B cell (primary cell): ENCODE results near the gene EGLN3. TPM values are rescaled to one million over a fixed set of nuclear protein-coding genes. Genes with fewer than 3 reads are reported as not detected.

ENCODE experiments used
- ATAC-seq: fragments of 200-7000 bp; cut with Tn5 transposase; one replicate; pipeline ENCODE4 v1.10.0; 2021; ENCODE audit warnings: low read depth, mild to moderate bottlenecking, moderate number of reproducible peaks, moderate library complexity
- CTCF ChIA-PET: fragments of 350-600 bp; sonication (Branson Sonifier 250); formaldehyde crosslinking; loops from one replicate; lab custom pipeline; 2021; ENCODE audit warnings: antibody characterized with exemption, inconsistent platforms; lab: Charles Lee
- POLR2A ChIA-PET: fragments of 350-600 bp; sonication (Branson Sonifier 250); formaldehyde crosslinking; loops from one replicate; lab custom pipeline; 2021; ENCODE audit warnings: antibody characterized with exemption; lab: Charles Lee
- DNase-seq: peaks from one replicate; pipeline ENCODE4 v3.0.0; 2013
- H2AFZ ChIP-seq: 2 replicates; pipeline ENCODE4 v1.6.1; 2012; ENCODE audit warnings: mild to moderate bottlenecking, low read depth, low read length; ENCODE audit not compliant: insufficient read depth, poor library complexity, severe bottlenecking
- H3K27ac ChIP-seq, 2 donors: 1 replicate in 1 of 2; 2 replicates in 1 of 2; pipeline ENCODE4 v1.5.1; 2012 to 2013; ENCODE audit warnings: low read length in 2 of 2, mild to moderate bottlenecking in 2 of 2, moderate library complexity in 1 of 2
- H3K27me3 ChIP-seq, 4 experiments: fragments of 200-600 bp in 1 of 4; sonication (generic) in 1 of 4; replicated peaks in 1 of 4; 1 replicate in 2 of 4; 2 replicates in 2 of 4; pipeline versions ENCODE4 v1.6.1 to v1.7.0; 2013 to 2016; ENCODE audit warnings: low read length in 3 of 4, mild to moderate bottlenecking in 2 of 4, mixed read lengths in 1 of 4, moderate library complexity in 1 of 4; ENCODE audit not compliant: insufficient read depth in 4 of 4, control insufficient read depth in 3 of 4; ENCODE audit errors: control extremely low read depth in 1 of 4
- H3K36me3 ChIP-seq, 2 experiments: replicated peaks in 1 of 2; 1 replicate in 1 of 2; 2 replicates in 1 of 2; pipeline versions ENCODE4 v1.6.1 to v1.7.1; 2013; ENCODE audit warnings: low read length in 1 of 2; ENCODE audit not compliant: insufficient read depth in 2 of 2, control insufficient read depth in 1 of 2; ENCODE audit errors: control extremely low read depth in 1 of 2, extremely low read depth in 1 of 2
- H3K4me1 ChIP-seq, 2 donors: fragments of 200-600 bp in 1 of 2; sonication (generic) in 1 of 2; 1 replicate in 1 of 2; 2 replicates in 1 of 2; pipeline versions ENCODE4 v1.5.1 to v1.6.1; 2013 to 2017; ENCODE audit warnings: low read length in 2 of 2; ENCODE audit not compliant: control insufficient read depth in 2 of 2, insufficient read depth in 2 of 2
- H3K4me2 ChIP-seq: replicated peaks from 2 replicates; pipeline ENCODE3; 2012; ENCODE audit warnings: mild to moderate bottlenecking, low read depth, low read length; ENCODE audit not compliant: poor library complexity, severe bottlenecking
- H3K4me3 ChIP-seq, 5 experiments: fragments of 200-600 bp in 1 of 5; sonication (generic) in 1 of 5; 1 replicate in 3 of 5; 2 replicates in 2 of 5; pipeline versions ENCODE4 v1.5.1 to v1.7.0; 2011 to 2016; ENCODE audit warnings: low read length in 4 of 5, mild to moderate bottlenecking in 4 of 5, low read depth in 2 of 5, control low read depth in 1 of 5, moderate library complexity in 1 of 5; ENCODE audit not compliant: insufficient read depth in 1 of 5; ENCODE audit errors: control extremely low read depth in 1 of 5, extremely low read depth in 1 of 5
- H3K79me2 ChIP-seq: fragments of 200-600 bp; sonication (generic); one replicate; pipeline ENCODE4 v1.6.0; 2016; ENCODE audit warnings: low read length; ENCODE audit not compliant: control insufficient read depth, insufficient read depth
- H3K9ac ChIP-seq: fragments of 200-600 bp; sonication (generic); 2 replicates; pipeline ENCODE4 v1.6.1; 2017; ENCODE audit warnings: mild to moderate bottlenecking, low read length, moderate library complexity
- H3K9me3 ChIP-seq, 3 donors: one replicate each; pipeline versions ENCODE4 v1.6.1 to v1.7.1; 2013; ENCODE audit warnings: low read length in 2 of 3; ENCODE audit not compliant: control insufficient read depth in 2 of 3, insufficient read depth in 1 of 3; ENCODE audit errors: control extremely low read depth in 1 of 3
- H4K20me1 ChIP-seq: 2 replicates; pipeline ENCODE4 v1.6.0; 2012; ENCODE audit warnings: mild to moderate bottlenecking, low read length; ENCODE audit not compliant: insufficient read depth, control insufficient read depth, poor library complexity, severe bottlenecking
- H3K27ac Mint-ChIP-seq: one replicate; pipeline ENCODE4 v1.8.0; 2021; ENCODE audit warnings: mixed read lengths
- H3K27me3 Mint-ChIP-seq: one replicate; pipeline ENCODE4 v1.8.0; 2021; ENCODE audit warnings: mixed read lengths
- H3K4me1 Mint-ChIP-seq: one replicate; pipeline ENCODE4 v1.8.0; 2021; ENCODE audit warnings: mixed read lengths
- H3K4me3 Mint-ChIP-seq: one replicate; pipeline ENCODE4 v1.8.0; 2021; ENCODE audit warnings: mixed read lengths
- H3K9me3 Mint-ChIP-seq: one replicate; pipeline ENCODE4 v1.8.0; 2022; ENCODE audit warnings: mixed read lengths; ENCODE audit not compliant: insufficient read depth
- CTCF ChIP-seq: fragments of 200-600 bp; IDR thresholded peaks from one replicate; pipeline ENCODE4 v1.8.0; 2022; ENCODE audit warnings: antibody characterized with exemption, mild to moderate bottlenecking
- EZH2 ChIP-seq: IDR thresholded peaks from 2 replicates; pipeline ENCODE4 v1.6.1; 2012; ENCODE audit warnings: borderline replicate concordance, low read depth, mild to moderate bottlenecking, moderate library complexity, low read length; ENCODE audit not compliant: insufficient read depth, poor library complexity, severe bottlenecking
- WGBS: methylation state at CpG from one replicate; pipeline ENCODE4 v1.1.5; 2013; ENCODE audit warnings: missing lambda C conversion rate; ENCODE audit not compliant: insufficient coverage; 5-methylcytosine and 5-hydroxymethylcytosine counted together
- intact Hi-C: fragments of 100-400 bp; cut with micrococcal nuclease; formaldehyde crosslinking; loops from one replicate; pipeline ENCODE4 v1.10.0; 2022
- polyA plus RNA-seq: library from polyadenylated mRNA; depleted of rRNA; stranded (reverse); fragments of >200 nt; gene quantifications from 2 replicates; pipeline ENCODE4 v1.2.3, GENCODE V29; 2012
- total RNA-seq, 2 donors: library from RNA; stranded (reverse); fragments of 120-200 nt in 1 of 2; gene quantifications; 1 replicate in 1 of 2; 2 replicates in 1 of 2; pipeline versions ENCODE4 v1.2.3 to v1.2.4, GENCODE V29; 2013 to 2022

The EGLN3 gene
- total and polyA plus RNA-seq, 2 donors (not counting 1 experiment from before 2014, with no cell fraction given), result 0.69 to 1.7 TPM

- Mint-ChIP-seq H3K4me3 (no peak overlapping the region), H3K4me1 (no peaks in the 10 kb centered on the region), H3K27ac (no peak overlapping the region), H3K9me3 (no peaks in the 10 kb centered on the region), H3K27me3 (peaks cover 4% of the 10 kb centered on the region)
- H3K36me3 ChIP-seq, result no peaks in the 10 kb centered on the region
- 93% methylated on average over 7 of the region's 8 CpGs for WGBS
- peaks cover 0 to 2% (median 0%) of the 10 kb centered on the region in 3 donors for H3K9me3 ChIP-seq
- TF ChIP-seq CTCF (no peak), EZH2 (no peak)
- H3K4me2 ChIP-seq, result no peak overlapping the region
- intact Hi-C loops, result no loop called here
- H2AFZ ChIP-seq, result no peak overlapping the region
- H3K27me3 ChIP-seq, result peaks cover 0 to 4% (median 0%) of the 10 kb centered on the region in 4 experiments
- H4K20me1 ChIP-seq, result no peaks in the 10 kb centered on the region
- H3K4me3 ChIP-seq, result no peak overlapping the region
- no peaks in the 10 kb centered on the region for H3K4me1 ChIP-seq
- ATAC-seq (no peak), DNase-seq (no peak)
- H3K9ac ChIP-seq, result no peak overlapping the region
- no peaks in the 10 kb centered on the region for H3K79me2 ChIP-seq
- H3K27ac ChIP-seq, result no peak overlapping the region
- CTCF ChIA-PET, result no interaction called here
- POLR2A ChIA-PET, result no interaction called here
These were observed 45.6 kb upstream of the EGLN3 start for GRCh38 chr14:33996462-33996861.

GRCh38 chr14:33993246-33993645, 42.4 kb upstream of the EGLN3 start:
- Histone ChIP-seq H3K36me3 (no peaks in the 10 kb centered on the region), H3K27me3 (peaks cover 0 to 4% (median 0%) of the 10 kb centered on the region in 4 experiments), H3K4me3 (no peak overlapping the region), H3K4me2 (no peak overlapping the region), H4K20me1 (no peaks in the 10 kb centered on the region), H3K9ac (no peak overlapping the region), H2AFZ (no peak overlapping the region), H3K79me2 (no peaks in the 10 kb centered on the region), H3K9me3 (peaks cover 0 to under 1% (median 0%) of the 10 kb centered on the region in 3 donors), H3K27ac (no peak overlapping the region), H3K4me1 (no peaks in the 10 kb centered on the region)
- WGBS, result no CpG with 5 or more reads among the region's 1 CpG
- Mint-ChIP-seq H3K4me1 (no peaks in the 10 kb centered on the region), H3K27ac (no peak overlapping the region), H3K27me3 (peaks cover 4% of the 10 kb centered on the region), H3K4me3 (no peak overlapping the region), H3K9me3 (no peaks in the 10 kb centered on the region)
- intact Hi-C loops, result no loop called here
- ChIA-PET CTCF (no interaction called here), POLR2A (no interaction called here)
- no peak for ATAC-seq
- no peak for TF ChIP-seq CTCF
- TF ChIP-seq EZH2, result no peak
- DNase-seq, result no peak
